Upper lobe of right lung (tissue), 1 donor: ENCODE measurements around the gene CEP135. TPM values are rescaled to one million over a fixed set of nuclear protein-coding genes. Genes with fewer than 3 reads are reported as not detected.

Source experiments
- ATAC-seq: fragments of 200-7000 bp; cut with Tn5 transposase; one replicate; pipeline ENCODE4 v1.9.1; 2020; ENCODE audit warnings: mild to moderate bottlenecking, moderate library complexity
- DNase-seq: peaks from one replicate; pipeline ENCODE4 v3.0.0-alpha.2; 2020
- H3K27ac ChIP-seq: fragments of 200-600 bp; one replicate; pipeline ENCODE4 v1.8.0; 2022
- H3K27me3 ChIP-seq: fragments of 200-600 bp; one replicate; pipeline ENCODE4 v1.8.0; 2022; ENCODE audit warnings: mild to moderate bottlenecking
- H3K36me3 ChIP-seq: fragments of 200-600 bp; one replicate; pipeline ENCODE4 v1.8.0; 2022
- H3K4me1 ChIP-seq: fragments of 200-600 bp; one replicate; pipeline ENCODE4 v1.8.0; 2022
- H3K4me3 ChIP-seq: fragments of 200-600 bp; one replicate; pipeline ENCODE4 v1.8.0; 2022; ENCODE audit warnings: mild to moderate bottlenecking
- H3K9me3 ChIP-seq: fragments of 200-600 bp; one replicate; pipeline ENCODE4 v1.8.0; 2022
- CTCF ChIP-seq: fragments of 200-600 bp; IDR thresholded peaks from one replicate; pipeline ENCODE4 v1.8.0; 2022; ENCODE audit warnings: antibody characterized with exemption
- intact Hi-C: fragments of 100-400 bp; cut with DNase I; formaldehyde crosslinking; loops from one replicate; pipeline ENCODE4 v1.11.0; 2022
- total RNA-seq: library from RNA; stranded (reverse); fragmentation: NEBNext Ultra II Directional; extraction: Animal tissue kit (Norgen Biotek cat#: 25700); gene quantifications from one replicate; pipeline ENCODE4 v1.2.1, GENCODE V29; 2021
- donor health status: DM: no; HTN: yes; CAD: no; lungs with severe emphysema.

The CEP135 gene
- total RNA-seq, 1 donor from 2014 or later: 6.8 TPM

GRCh38 chr4:55925241-55925640 lies 23.5 kb upstream of the CEP135 start:
- Histone ChIP-seq H3K27me3 (no peaks in the 10 kb centered on the region), H3K27ac (no peak overlapping the region), H3K4me3 (no peak overlapping the region), H3K9me3 (no peaks in the 10 kb centered on the region), H3K36me3 (no peaks in the 10 kb centered on the region), H3K4me1 (no peaks in the 10 kb centered on the region)
- intact Hi-C loops: no loop called here
- no peak for ATAC-seq
- no peak for DNase-seq
- TF ChIP-seq CTCF: no peak

GRCh38 chr4:55926610-55927009 lies 22.1 kb upstream of the CEP135 start:
- intact Hi-C loops: no loop called here
- no peak for DNase-seq
- no peak for ATAC-seq
- H3K27ac ChIP-seq: no peak overlapping the region
- H3K4me1 ChIP-seq: no peaks in the 10 kb centered on the region
- TF ChIP-seq CTCF: no peak
- no peaks in the 10 kb centered on the region for H3K27me3 ChIP-seq
- no peaks in the 10 kb centered on the region for H3K9me3 ChIP-seq
- no peak overlapping the region for H3K4me3 ChIP-seq
- H3K36me3 ChIP-seq: no peaks in the 10 kb centered on the region

GRCh38 chr4:55927803-55928437 lies 20.8 kb upstream of the CEP135 start:
- no peaks in the 10 kb centered on the region for H3K36me3 ChIP-seq
- H3K4me3 ChIP-seq: no peak overlapping the region
- DNase-seq (no peak), ATAC-seq (no peak)
- no peaks in the 10 kb centered on the region for H3K9me3 ChIP-seq
- intact Hi-C loops: no loop called here
- H3K27me3 ChIP-seq: no peaks in the 10 kb centered on the region
- no peak overlapping the region for H3K27ac ChIP-seq
- H3K4me1 ChIP-seq: no peaks in the 10 kb centered on the region
- no peak for TF ChIP-seq CTCF

- H3K36me3 ChIP-seq: no peaks in the 10 kb centered on the region
- no peaks in the 10 kb centered on the region for H3K9me3 ChIP-seq
- H3K4me3 ChIP-seq: no peak overlapping the region
- H3K27me3 ChIP-seq: no peaks in the 10 kb centered on the region
- no peaks in the 10 kb centered on the region for H3K4me1 ChIP-seq
- intact Hi-C loops: no loop called here
- ATAC-seq: no peak
- no peak overlapping the region for H3K27ac ChIP-seq
- TF ChIP-seq CTCF: no peak
- DNase-seq: no peak
These were observed 19.9 kb upstream of the CEP135 start for GRCh38 chr4:55928846-55929245.

GRCh38 chr4:55931043-55931442 lies 17.7 kb upstream of the CEP135 start:
- no peaks in the 10 kb centered on the region for H3K27me3 ChIP-seq
- DNase-seq: no peak
- no peak overlapping the region for H3K27ac ChIP-seq
- H3K4me3 ChIP-seq: no peak overlapping the region
- no peak for TF ChIP-seq CTCF
- no peaks in the 10 kb centered on the region for H3K4me1 ChIP-seq
- H3K9me3 ChIP-seq: no peaks in the 10 kb centered on the region
- intact Hi-C loops: no loop called here
- ATAC-seq: no peak
- no peaks in the 10 kb centered on the region for H3K36me3 ChIP-seq

GRCh38 chr4:55931833-55932232 lies 16.9 kb upstream of the CEP135 start:
- H3K27me3 ChIP-seq: no peaks in the 10 kb centered on the region
- DNase-seq: no peak
- H3K27ac ChIP-seq: no peak overlapping the region
- no peak for ATAC-seq
- H3K4me1 ChIP-seq: no peaks in the 10 kb centered on the region
- no peak overlapping the region for H3K4me3 ChIP-seq
- no peaks in the 10 kb centered on the region for H3K36me3 ChIP-seq
- intact Hi-C loops: no loop called here
- H3K9me3 ChIP-seq: no peaks in the 10 kb centered on the region
- no peak for TF ChIP-seq CTCF
